Measurements from ENCODE around the gene TTC28. TPM values are rescaled to one million over a fixed set of nuclear protein-coding genes. Genes with fewer than 3 reads are reported as not detected.

The TTC28 gene
- total RNA-seq, 5 donors from 2014 or later (not counting 1 experiment from before 2014, with no cell fraction given), result 2.3 to 7.8 (median 3.0) TPM

DNA sequence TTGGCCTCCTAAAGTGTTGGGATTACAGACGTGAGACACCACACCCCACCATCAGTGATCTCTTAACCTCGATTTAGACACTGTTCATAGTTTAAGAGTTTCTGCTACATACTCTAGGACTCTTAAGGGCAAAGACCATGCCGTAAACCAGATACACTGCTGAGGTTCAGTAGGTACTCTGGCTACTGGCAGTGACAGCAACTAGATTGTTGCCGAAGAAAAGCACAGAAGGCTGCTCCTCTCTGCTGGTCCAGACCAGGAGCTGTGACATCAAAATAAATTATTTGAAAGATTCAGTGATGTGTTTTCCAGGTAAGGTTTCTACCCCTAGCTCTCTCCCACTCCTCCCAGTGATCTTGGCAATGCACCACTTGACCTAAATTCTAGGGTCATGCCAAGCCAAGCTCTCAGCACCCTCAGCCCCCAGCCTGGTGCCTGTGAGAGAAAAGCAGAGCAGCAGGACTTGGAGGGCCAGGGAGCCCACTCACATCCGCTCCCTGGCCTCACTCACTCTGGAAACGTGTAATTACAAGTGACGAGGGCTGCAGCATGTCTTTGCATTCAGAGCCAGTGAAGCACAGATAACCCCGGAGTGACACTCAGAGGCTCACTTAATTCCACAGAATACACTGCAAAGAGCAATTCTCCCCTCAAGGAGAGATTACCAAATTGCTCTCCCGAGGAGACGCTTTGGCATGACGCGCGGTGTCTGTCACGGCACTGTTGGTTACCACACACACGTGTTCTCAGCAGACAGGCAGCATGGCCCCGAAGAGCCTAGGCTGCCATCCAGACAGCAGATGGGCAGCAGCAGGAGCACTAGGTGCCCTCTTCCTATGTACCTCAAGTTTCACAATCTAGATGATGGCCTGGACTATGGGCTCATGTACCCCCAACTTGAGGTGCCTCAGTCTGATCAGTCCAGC, 663.7 kb downstream of the TTC28 start:
- 89% methylated on average over 12 of the region's 16 CpGs for WGBS (ENCODE audit: insufficient coverage)
- ChIA-PET CTCF (no interaction called here), POLR2A (no interaction called here)
- H3K4me3 Mint-ChIP-seq, result no peak overlapping the region
- peaks cover 0 to 8% (median 7%) of the 10 kb centered on the region in 3 donors for H3K4me1 Mint-ChIP-seq
- peaks cover 0 to 2% of the 10 kb centered on the region in 2 donors for H3K27me3 Mint-ChIP-seq
- no peak for ATAC-seq (replicated peaks in 1 of 4)
- H3K9me3 Mint-ChIP-seq, result no peaks in the 10 kb centered on the region
- no peak overlapping the region for H3K27ac Mint-ChIP-seq
- Histone ChIP-seq H3K27me3 (replicated peaks in 1 of 2; ENCODE audit: control insufficient read depth in 2 of 2, extremely low read depth in 1 of 2, insufficient read depth in 2 of 2, low read length in 1 of 2) (peaks cover 0 to 20% of the 10 kb centered on the region in 2 experiments), H3K27ac (ENCODE audit: low read length) (no peak overlapping the region), H3K4me3 (ENCODE audit: control insufficient read depth in 1 of 2, extremely low read depth in 1 of 2, low read length in 1 of 2) (no peak overlapping the region), H3K4me1 (ENCODE audit: control insufficient read depth in 1 of 2, extremely low read depth in 1 of 2, insufficient read depth in 2 of 2, low read length in 2 of 2) (peaks cover 0 to 6% of the 10 kb centered on the region in 2 experiments), H3K36me3 (ENCODE audit: control insufficient read depth in 2 of 2, extremely low read depth in 1 of 2, insufficient read depth in 1 of 2, low read length in 1 of 2) (no peaks in the 10 kb centered on the region), H3K9me3 (no peaks in the 10 kb centered on the region)
- DNase-seq, result no peak
- H3K36me3 Mint-ChIP-seq, result no peaks in the 10 kb centered on the region

GRCh38 chr22:28015046-28015425, 664.6 kb downstream of the TTC28 start:
- WGBS (ENCODE audit: insufficient coverage), result 17% methylated on average over 1 of the region's 2 CpGs
- H3K4me3 Mint-ChIP-seq, result no peak overlapping the region
- CTCF ChIA-PET, result no interaction called here

DNA sequence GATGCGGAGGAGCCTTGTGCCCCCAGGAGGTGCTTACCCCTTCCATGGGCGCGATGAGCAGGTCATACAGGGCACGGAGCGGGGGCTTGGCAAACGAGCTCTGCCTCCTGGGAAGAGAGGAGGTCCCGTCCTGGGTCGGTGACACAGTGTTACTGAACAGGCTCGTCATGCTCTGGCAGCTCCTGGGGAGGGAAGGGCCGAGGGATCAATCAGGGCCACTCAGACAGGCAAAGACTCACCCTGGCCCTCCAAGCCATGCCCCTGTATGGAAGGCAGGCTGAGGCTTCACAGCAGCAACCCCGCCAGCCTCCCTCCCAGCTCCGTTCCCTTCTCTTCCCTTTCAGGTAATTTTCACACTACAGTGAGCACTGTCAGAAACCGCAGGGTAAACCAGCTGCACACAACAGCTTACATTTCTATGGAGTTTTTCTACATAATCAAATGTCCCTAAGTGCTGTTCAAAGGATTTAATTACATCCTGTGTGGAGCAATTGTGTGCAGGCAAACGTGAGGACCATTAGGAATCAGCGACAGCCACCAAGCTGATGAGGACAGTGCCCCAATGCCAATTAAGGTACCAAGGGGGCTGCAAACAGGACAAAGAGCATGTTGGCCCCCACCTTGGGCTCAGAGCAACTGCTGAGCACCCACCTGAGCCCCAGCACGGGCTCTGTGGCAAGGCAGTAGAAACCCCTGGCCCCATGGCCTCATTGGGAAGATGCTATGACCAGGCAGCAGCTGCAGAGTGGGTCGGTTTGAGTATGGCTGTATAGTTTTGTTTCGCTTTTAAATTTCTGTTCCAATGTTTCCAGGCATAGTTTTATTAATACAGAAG, 665.2 kb downstream of the TTC28 start:
- Histone ChIP-seq H3K36me3 (ENCODE audit: control insufficient read depth in 2 of 2, extremely low read depth in 1 of 2, insufficient read depth in 1 of 2, low read length in 1 of 2) (no peaks in the 10 kb centered on the region), H3K27ac (ENCODE audit: low read length) (no peak overlapping the region), H3K4me1 (ENCODE audit: control insufficient read depth in 1 of 2, extremely low read depth in 1 of 2, insufficient read depth in 2 of 2, low read length in 2 of 2) (no peaks in the 10 kb centered on the region), H3K27me3 (replicated peaks in 1 of 2; ENCODE audit: control insufficient read depth in 2 of 2, extremely low read depth in 1 of 2, insufficient read depth in 2 of 2, low read length in 1 of 2) (peaks cover 0 to 11% of the 10 kb centered on the region in 2 experiments), H3K4me3 (ENCODE audit: control insufficient read depth in 1 of 2, extremely low read depth in 1 of 2, low read length in 1 of 2) (no peak overlapping the region), H3K9me3 (no peaks in the 10 kb centered on the region)
- DNase-seq (no peak), ATAC-seq (replicated peaks in 1 of 4) (no peak)
- ChIA-PET POLR2A (no interaction called here), CTCF (no interaction called here)
- H3K4me1 Mint-ChIP-seq, result peaks cover 0 to 2% (median 0%) of the 10 kb centered on the region in 3 donors
- H3K27ac Mint-ChIP-seq, result no peak overlapping the region
- no peak overlapping the region for H3K4me3 Mint-ChIP-seq
- H3K27me3 Mint-ChIP-seq, result peaks cover 0 to 2% of the 10 kb centered on the region in 2 donors
- no peaks in the 10 kb centered on the region for H3K36me3 Mint-ChIP-seq
- H3K9me3 Mint-ChIP-seq, result no peaks in the 10 kb centered on the region
- 76% methylated on average over 9 of the region's 18 CpGs for WGBS (ENCODE audit: insufficient coverage)

More at GRCh38 chr22:28015046-28015425, 664.6 kb downstream of the TTC28 start:
- Histone ChIP-seq H3K9me3 (no peaks in the 10 kb centered on the region), H3K4me3 (ENCODE audit: control insufficient read depth in 1 of 2, extremely low read depth in 1 of 2, low read length in 1 of 2) (no peak overlapping the region), H3K36me3 (ENCODE audit: control insufficient read depth in 2 of 2, extremely low read depth in 1 of 2, insufficient read depth in 1 of 2, low read length in 1 of 2) (no peaks in the 10 kb centered on the region), H3K27ac (ENCODE audit: low read length) (no peak overlapping the region), H3K27me3 (replicated peaks in 1 of 2; ENCODE audit: control insufficient read depth in 2 of 2, extremely low read depth in 1 of 2, insufficient read depth in 2 of 2, low read length in 1 of 2) (peaks cover 0 to 13% of the 10 kb centered on the region in 2 experiments), H3K4me1 (ENCODE audit: control insufficient read depth in 1 of 2, extremely low read depth in 1 of 2, insufficient read depth in 2 of 2, low read length in 2 of 2) (peaks cover 0 to 3% of the 10 kb centered on the region in 2 experiments)
- H3K27me3 Mint-ChIP-seq, result peaks cover 0 to 2% of the 10 kb centered on the region in 2 donors
- H3K9me3 Mint-ChIP-seq, result no peaks in the 10 kb centered on the region
- peaks cover 0 to 6% (median 4%) of the 10 kb centered on the region in 3 donors for H3K4me1 Mint-ChIP-seq
- no peaks in the 10 kb centered on the region for H3K36me3 Mint-ChIP-seq
- no peak overlapping the region for H3K27ac Mint-ChIP-seq
- DNase-seq, result no peak
- ATAC-seq (replicated peaks in 1 of 4), result no peak
- POLR2A ChIA-PET, result no interaction called here

- CTCF ChIA-PET, result no interaction called here
These were observed 666.0 kb downstream of the TTC28 start for GRCh38 chr22:28013611-28014010.

GRCh38 chr22:28012832-28013460, 666.7 kb downstream of the TTC28 start:
- 77% methylated on average over 6 of the region's 7 CpGs for WGBS (ENCODE audit: insufficient coverage)
- H3K4me3 Mint-ChIP-seq, result no peak overlapping the region
- no peak overlapping the region for H3K27ac Mint-ChIP-seq
- Histone ChIP-seq H3K36me3 (ENCODE audit: control insufficient read depth in 2 of 2, extremely low read depth in 1 of 2, insufficient read depth in 1 of 2, low read length in 1 of 2) (no peaks in the 10 kb centered on the region), H3K4me3 (ENCODE audit: control insufficient read depth in 1 of 2, extremely low read depth in 1 of 2, low read length in 1 of 2) (no peak overlapping the region), H3K27me3 (replicated peaks in 1 of 2; ENCODE audit: control insufficient read depth in 2 of 2, extremely low read depth in 1 of 2, insufficient read depth in 2 of 2, low read length in 1 of 2) (peaks cover 0 to 9% of the 10 kb centered on the region in 2 experiments), H3K27ac (ENCODE audit: low read length) (no peak overlapping the region), H3K9me3 (no peaks in the 10 kb centered on the region), H3K4me1 (ENCODE audit: control insufficient read depth in 1 of 2, extremely low read depth in 1 of 2, insufficient read depth in 2 of 2, low read length in 2 of 2) (no peaks in the 10 kb centered on the region)
- H3K27me3 Mint-ChIP-seq, result peaks cover 0 to 2% of the 10 kb centered on the region in 2 donors
- CTCF ChIA-PET, result no interaction called here
- no peak for DNase-seq
- H3K4me1 Mint-ChIP-seq, result no peaks in the 10 kb centered on the region
- POLR2A ChIA-PET, result no interaction called here
- ATAC-seq (replicated peaks in 1 of 4), result no peak
- H3K36me3 Mint-ChIP-seq, result no peaks in the 10 kb centered on the region
- H3K9me3 Mint-ChIP-seq, result no peaks in the 10 kb centered on the region

More at GRCh38 chr22:28013611-28014010, 666.0 kb downstream of the TTC28 start:
- Mint-ChIP-seq H3K27ac (no peak overlapping the region), H3K9me3 (no peaks in the 10 kb centered on the region), H3K27me3 (peaks cover 0 to 2% of the 10 kb centered on the region in 2 donors), H3K36me3 (no peaks in the 10 kb centered on the region), H3K4me1 (no peaks in the 10 kb centered on the region), H3K4me3 (no peak overlapping the region)
- Histone ChIP-seq H3K27me3 (replicated peaks in 1 of 2; ENCODE audit: control insufficient read depth in 2 of 2, extremely low read depth in 1 of 2, insufficient read depth in 2 of 2, low read length in 1 of 2) (peaks cover 0 to 9% of the 10 kb centered on the region in 2 experiments), H3K4me1 (ENCODE audit: control insufficient read depth in 1 of 2, extremely low read depth in 1 of 2, insufficient read depth in 2 of 2, low read length in 2 of 2) (no peaks in the 10 kb centered on the region), H3K9me3 (no peaks in the 10 kb centered on the region), H3K36me3 (ENCODE audit: control insufficient read depth in 2 of 2, extremely low read depth in 1 of 2, insufficient read depth in 1 of 2, low read length in 1 of 2) (no peaks in the 10 kb centered on the region), H3K4me3 (ENCODE audit: control insufficient read depth in 1 of 2, extremely low read depth in 1 of 2, low read length in 1 of 2) (no peak overlapping the region), H3K27ac (ENCODE audit: low read length) (no peak overlapping the region)
- DNase-seq (no peak), ATAC-seq (replicated peaks in 1 of 4) (no peak)
- 80% methylated on average over 12 of the region's 12 CpGs for WGBS (ENCODE audit: insufficient coverage)
- POLR2A ChIA-PET, result no interaction called here

GRCh38 chr22:28009272-28009827, 670.3 kb downstream of the TTC28 start:
- DNase-seq (peak; percentile 25 to 82 (median 63)), ATAC-seq (replicated peaks in 1 of 4) (peak; percentile 66 to 89 (median 80))
- Mint-ChIP-seq H3K36me3 (no peaks in the 10 kb centered on the region), H3K4me1 (no peaks in the 10 kb centered on the region), H3K27me3 (peaks cover 0 to 2% of the 10 kb centered on the region in 2 donors), H3K27ac (no peak overlapping the region), H3K4me3 (no peak overlapping the region), H3K9me3 (no peaks in the 10 kb centered on the region)
- Histone ChIP-seq H3K4me3 (ENCODE audit: control insufficient read depth in 1 of 2, extremely low read depth in 1 of 2, low read length in 1 of 2) (no peak overlapping the region), H3K4me1 (ENCODE audit: control insufficient read depth in 1 of 2, extremely low read depth in 1 of 2, insufficient read depth in 2 of 2, low read length in 2 of 2) (no peaks in the 10 kb centered on the region), H3K27ac (ENCODE audit: low read length) (no peak overlapping the region), H3K27me3 (replicated peaks in 1 of 2; ENCODE audit: control insufficient read depth in 2 of 2, extremely low read depth in 1 of 2, insufficient read depth in 2 of 2, low read length in 1 of 2) (peaks cover 0 to 6% of the 10 kb centered on the region in 2 experiments), H3K36me3 (ENCODE audit: control insufficient read depth in 2 of 2, extremely low read depth in 1 of 2, insufficient read depth in 1 of 2, low read length in 1 of 2) (no peaks in the 10 kb centered on the region), H3K9me3 (no peaks in the 10 kb centered on the region)
- 11% methylated on average over 10 of the region's 14 CpGs for WGBS (ENCODE audit: insufficient coverage)
- ChIA-PET CTCF (interaction anchor here in 1 of 2 donors (0.6 to 2.3 kb wide), 2 partner anchors 121 to 123 kb away, joined by 5 to 13 read pairs; no protein-coding TSS in a partner anchor), POLR2A (no interaction called here)

Measured in T-cell (primary cell).